ENCODE data around the gene CHI3L2.

GRCh38 chr1:111221633-111222291 is 5.8 kb upstream of the CHI3L2 start:
- TF ChIP-seq TAF1 (IDR thresholded peaks at IDR 0.05; ENCODE audit: borderline replicate concordance, insufficient read depth, low read length) (no peak), SIN3A (IDR thresholded peaks at IDR 0.05; ENCODE audit: borderline replicate concordance, insufficient read depth, low read length) (no peak), REST (IDR thresholded peaks at IDR 0.05; ENCODE audit: insufficient read depth in 1 of 2, low read depth in 2 of 2, low read length in 2 of 2) (no peak), POLR2AphosphoS5 (IDR thresholded peaks at IDR 0.05; ENCODE audit: low read depth, low read length) (no peak)
